Endothelial cell of umbilical vein (primary cell): ENCODE results near the gene PPIP5K1. TPM values are rescaled to one million over a fixed set of nuclear protein-coding genes. Genes with fewer than 3 reads are reported as not detected.

ENCODE experiments used
- BruUV-seq: library from RNA; stranded (reverse); fragments of 400-500 nt; replicated peaks from 2 replicates; lab custom pipeline; 2021; lab: Mats Ljungman, UMichigan
- CTCF ChIA-PET: fragments of 300-600, 350-600 bp; sonication (Branson Sonifier 250); formaldehyde crosslinking; loops from one replicate; lab custom pipeline; 2021; ENCODE audit warnings: antibody characterized with exemption, inconsistent platforms; lab: Charles Lee
- POLR2A ChIA-PET: fragments of 300-600, 350-600 bp; sonication (Branson Sonifier 250); formaldehyde crosslinking; loops from one replicate; lab custom pipeline; 2021; ENCODE audit warnings: antibody characterized with exemption, inconsistent platforms; lab: Charles Lee
- DNase-seq: peaks from one replicate; pipeline ENCODE4 v3.0.0-alpha.2; 2011; ENCODE audit warnings: low read depth, low spot score
- FAIRE-seq: peaks from 2 replicates; lab custom pipeline; 2011; peaks lifted over from hg19 to GRCh38; lab: Jason Lieb, UNC
- H2AFZ ChIP-seq: 2 replicates; pipeline ENCODE4 v1.6.0; 2012; ENCODE audit warnings: low read depth, low read length, control low read depth, inconsistent platforms
- H3K27ac ChIP-seq: 2 replicates; pipeline ENCODE4 v1.5.1; 2011; ENCODE audit warnings: low read depth, mild to moderate bottlenecking, control low read depth, low read length, moderate library complexity; ENCODE audit not compliant: insufficient read depth
- H3K27me3 ChIP-seq, 2 experiments: 2 replicates each; pipeline versions ENCODE4 v1.6.0 to v1.6.1; 2011; ENCODE audit warnings: low read length in 2 of 2, mixed read lengths in 1 of 2; ENCODE audit not compliant: control insufficient read depth in 2 of 2, insufficient read depth in 2 of 2
- H3K36me3 ChIP-seq, 2 experiments: 2 replicates in 1 of 2; 3 replicates in 1 of 2; pipeline ENCODE4 v1.5.1; 2011; ENCODE audit warnings: low read length in 2 of 2, mild to moderate bottlenecking in 1 of 2, moderate library complexity in 1 of 2; ENCODE audit not compliant: control insufficient read depth in 2 of 2, insufficient read depth in 2 of 2; ENCODE audit errors: extremely low read depth in 1 of 2
- H3K4me1 ChIP-seq: 3 replicates; pipeline ENCODE4 v1.5.1; 2011; ENCODE audit warnings: mild to moderate bottlenecking, low read length; ENCODE audit not compliant: control insufficient read depth, insufficient read depth; ENCODE audit errors: extremely low read depth
- H3K4me2 ChIP-seq: 2 replicates; pipeline ENCODE4 v1.6.1; 2011; ENCODE audit warnings: low read length, control low read depth, mixed read lengths; ENCODE audit not compliant: insufficient read depth
- H3K4me3 ChIP-seq, 3 experiments: fragments of 200-600 bp in 1 of 3; sonication (generic), shearing (Covaris generic) in 1 of 3; replicated peaks in 1 of 3; 2 replicates each; pipeline ENCODE4 v1.5.1; 2011 to 2016; ENCODE audit warnings: control low read depth in 3 of 3, low read length in 3 of 3, mild to moderate bottlenecking in 2 of 3, inconsistent platforms in 1 of 3, low read depth in 1 of 3, moderate library complexity in 1 of 3; ENCODE audit not compliant: insufficient read depth in 1 of 3
- H3K79me2 ChIP-seq: 2 replicates; pipeline ENCODE4 v1.6.0; 2012; ENCODE audit warnings: low read length, inconsistent platforms; ENCODE audit not compliant: control insufficient read depth, insufficient read depth
- H3K9ac ChIP-seq: replicated peaks from 2 replicates; pipeline ENCODE3; 2011; ENCODE audit warnings: low read length, control low read depth; ENCODE audit not compliant: insufficient read depth; ENCODE audit errors: extremely low read depth
- H3K9me1 ChIP-seq: replicated peaks from 3 replicates; pipeline ENCODE4 v1.6.0; 2011; ENCODE audit warnings: mild to moderate bottlenecking, low read length; ENCODE audit not compliant: control insufficient read depth, insufficient read depth; ENCODE audit errors: extremely low read depth
- H3K9me3 ChIP-seq: replicated peaks from 2 replicates; pipeline ENCODE4 v1.5.1; 2012; ENCODE audit warnings: low read length, inconsistent platforms; ENCODE audit not compliant: control insufficient read depth, insufficient read depth
- H4K20me1 ChIP-seq: replicated peaks from 2 replicates; pipeline ENCODE3; 2011; ENCODE audit warnings: mild to moderate bottlenecking, low read length; ENCODE audit not compliant: control insufficient read depth, insufficient read depth; ENCODE audit errors: extremely low read depth
- CTCF ChIP-seq, 2 donors: IDR thresholded peaks; 1 replicate in 1 of 2; 2 replicates in 1 of 2; pipeline ENCODE4 v1.5.1; 2011; ENCODE audit warnings: low read length in 2 of 2, mild to moderate bottlenecking in 2 of 2, moderate library complexity in 2 of 2, control low read depth in 1 of 2, inconsistent platforms in 1 of 2, low read depth in 1 of 2; ENCODE audit not compliant: insufficient read depth in 1 of 2; ENCODE audit errors: extremely low read depth in 1 of 2
- EZH2 ChIP-seq: IDR thresholded peaks from 2 replicates; pipeline ENCODE4 v1.6.1; 2012; ENCODE audit warnings: borderline replicate concordance, low read depth, mild to moderate bottlenecking, moderate library complexity, low read length, inconsistent platforms; ENCODE audit not compliant: severe bottlenecking
- FOS ChIP-seq: IDR thresholded peaks from 2 replicates; pipeline ENCODE4 v1.6.1; 2011; ENCODE audit warnings: mild to moderate bottlenecking, low read length, moderate library complexity, borderline replicate concordance; ENCODE audit not compliant: insufficient read depth
- GATA2 ChIP-seq: IDR thresholded peaks from 2 replicates; pipeline ENCODE4 v1.7.0; 2011; ENCODE audit warnings: low read depth, mild to moderate bottlenecking, moderate library complexity, mixed read lengths, low read length; ENCODE audit not compliant: insufficient read length, insufficient read depth
- JUN ChIP-seq: IDR thresholded peaks from 2 replicates; pipeline ENCODE4 v1.6.1; 2011; ENCODE audit warnings: borderline replicate concordance, low read depth; ENCODE audit not compliant: insufficient read length, insufficient read depth
- MAX ChIP-seq: IDR thresholded peaks from 2 replicates; pipeline ENCODE4 v1.6.1; 2011; ENCODE audit not compliant: insufficient read depth, insufficient read length
- MYC ChIP-seq: IDR thresholded peaks from one replicate; pipeline ENCODE4 v1.6.1; 2011; ENCODE audit warnings: mild to moderate bottlenecking, low read depth, low read length
- POLR2A ChIP-seq: IDR thresholded peaks from 2 replicates; pipeline ENCODE4 v1.6.1; 2012; ENCODE audit warnings: low read depth, mild to moderate bottlenecking, control low read depth, low read length
- POLR2AphosphoS5 ChIP-seq: IDR thresholded peaks from 2 replicates; pipeline ENCODE4 v1.6.1; 2012; ENCODE audit warnings: low read depth, mild to moderate bottlenecking, control low read depth, low read length, moderate library complexity; ENCODE audit not compliant: insufficient read depth
- dilution Hi-C: fragments of 300-500 bp; cut with MboI; formaldehyde crosslinking; loops from one replicate; pipeline ENCODE4 v1.15.0; 2019; ENCODE audit warnings: low sequenced_read_pairs; ENCODE audit not compliant: extremely low pct_ligation_motif_present
- intact Hi-C: fragments of 100-400 bp; cut with micrococcal nuclease; formaldehyde crosslinking; loops from one replicate; pipeline ENCODE4 v1.10.0; 2022
- polyA plus RNA-seq, 4 experiments: library from polyadenylated mRNA; depleted of rRNA in 3 of 4; stranded (reverse) in 3 of 4; unstranded in 1 of 4; fragments of >200 nt; gene quantifications; 2 replicates each; pipeline versions ENCODE4 v1.2.1 to v1.2.3, GENCODE V29; 2011 to 2012; ENCODE audit warnings: missing spikeins in 1 of 4
- total RNA-seq: library from RNA; stranded (reverse); gene quantifications from 2 replicates; pipeline ENCODE4 v1.2.3, GENCODE V29; 2021

The PPIP5K1 gene
- total and polyA plus RNA-seq, 2 donors (not counting 3 experiments of a cell fraction or from before 2014, with no cell fraction given), result 22.2 to 35.3 TPM

DNA sequence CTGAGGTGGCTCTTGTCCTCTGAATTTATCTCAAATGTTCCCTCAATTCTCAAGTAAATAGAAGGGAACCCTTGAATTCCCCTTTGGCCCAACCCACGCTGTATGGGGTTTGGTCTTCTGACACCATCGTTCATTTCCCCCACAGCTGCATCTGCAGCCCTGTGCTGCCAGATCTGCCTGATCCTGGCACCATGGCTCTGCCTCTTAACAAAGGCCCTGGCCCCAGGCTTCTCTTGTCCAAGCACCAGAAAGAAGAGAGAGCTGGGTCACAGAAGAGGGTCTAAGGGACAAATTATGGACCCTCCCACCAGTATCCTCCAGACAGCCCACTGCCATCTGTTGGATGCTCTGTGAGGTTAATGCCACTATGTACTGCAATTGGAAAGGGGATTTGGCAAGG lies 70.8 kb downstream of the PPIP5K1 start:
- Histone ChIP-seq H3K36me3 (no peaks in the 10 kb centered on the region), H4K20me1 (no peaks in the 10 kb centered on the region), H3K27ac (no peak overlapping the region), H2AFZ (no peak overlapping the region), H3K4me2 (no peak overlapping the region), H3K4me1 (peaks cover 10% of the 10 kb centered on the region), H3K9ac (no peak overlapping the region), H3K27me3 (peaks cover 0 to 6% of the 10 kb centered on the region in 2 experiments), H3K9me1 (no peaks in the 10 kb centered on the region), H3K9me3 (no peaks in the 10 kb centered on the region), H3K4me3 (no peak overlapping the region), H3K79me2 (no peaks in the 10 kb centered on the region)
- no peak for DNase-seq
- ChIA-PET POLR2A (no interaction called here), CTCF (no interaction called here)
- no TSS peak for BruUV-seq
- FAIRE-seq, result no peak
- intact Hi-C loops (loop anchor here (10.0 kb wide), 1 partner anchor 226 kb away; the partner anchor contains the start of gene PDIA3), dilution Hi-C loops (no loop called here)
- no peak for TF ChIP-seq GATA2
- no peak for TF ChIP-seq CTCF (IDR thresholded peaks at IDR 0.05; ENCODE audit: extremely low read depth in 1 of 2, insufficient read depth in 1 of 2, low read depth in 1 of 2, low read length in 2 of 2)
- TF ChIP-seq JUN, result no peak
- no peak for TF ChIP-seq MAX
- no peak for TF ChIP-seq POLR2A
- TF ChIP-seq FOS, result no peak
- no peak for TF ChIP-seq POLR2AphosphoS5
- TF ChIP-seq MYC, result no peak
- no peak for TF ChIP-seq EZH2
